Measurements from ENCODE around the gene FBXO30. TPM values are rescaled to one million over a fixed set of nuclear protein-coding genes. Genes with fewer than 3 reads are reported as not detected.

FBXO30 gene
- total and polyA plus RNA-seq, 9 of the 15 experiments (the other 6 are each of a cell fraction or from before 2014, with no cell fraction given), result 3.6 to 12.8 (median 7.1) TPM

DNA sequence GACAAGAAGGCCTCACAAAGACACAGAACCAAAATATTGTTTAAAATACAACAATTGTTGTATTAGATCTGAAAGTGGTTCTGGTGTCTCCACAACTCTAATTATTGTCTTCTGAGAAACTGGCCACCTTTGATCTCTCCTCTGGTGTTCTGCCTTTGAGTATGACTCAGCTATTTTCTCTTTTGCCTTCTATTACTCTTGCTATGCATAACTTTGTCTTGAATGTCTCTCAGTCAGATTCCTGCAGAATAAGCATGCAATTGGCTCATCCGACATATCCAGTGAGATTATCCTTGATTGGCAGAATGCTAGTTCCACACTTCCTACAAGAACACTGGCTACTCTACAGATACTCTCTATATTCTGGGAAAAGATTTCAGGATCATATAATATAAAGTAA, 65.0 kb downstream of the FBXO30 start (continued):
- TF ChIP-seq ZBTB1 (CRISPR knock-in tag; IDR thresholded peaks at IDR 0.05; ENCODE audit: borderline replicate concordance, low read depth), result no peak
- no peak for TF ChIP-seq TAF15 (IDR thresholded peaks at IDR 0.05; ENCODE audit: low read depth, low read length)
- TF ChIP-seq ZFPM2 (CRISPR knock-in tag; IDR thresholded peaks at IDR 0.05), result no peak
- TF ChIP-seq, protein P1, sequence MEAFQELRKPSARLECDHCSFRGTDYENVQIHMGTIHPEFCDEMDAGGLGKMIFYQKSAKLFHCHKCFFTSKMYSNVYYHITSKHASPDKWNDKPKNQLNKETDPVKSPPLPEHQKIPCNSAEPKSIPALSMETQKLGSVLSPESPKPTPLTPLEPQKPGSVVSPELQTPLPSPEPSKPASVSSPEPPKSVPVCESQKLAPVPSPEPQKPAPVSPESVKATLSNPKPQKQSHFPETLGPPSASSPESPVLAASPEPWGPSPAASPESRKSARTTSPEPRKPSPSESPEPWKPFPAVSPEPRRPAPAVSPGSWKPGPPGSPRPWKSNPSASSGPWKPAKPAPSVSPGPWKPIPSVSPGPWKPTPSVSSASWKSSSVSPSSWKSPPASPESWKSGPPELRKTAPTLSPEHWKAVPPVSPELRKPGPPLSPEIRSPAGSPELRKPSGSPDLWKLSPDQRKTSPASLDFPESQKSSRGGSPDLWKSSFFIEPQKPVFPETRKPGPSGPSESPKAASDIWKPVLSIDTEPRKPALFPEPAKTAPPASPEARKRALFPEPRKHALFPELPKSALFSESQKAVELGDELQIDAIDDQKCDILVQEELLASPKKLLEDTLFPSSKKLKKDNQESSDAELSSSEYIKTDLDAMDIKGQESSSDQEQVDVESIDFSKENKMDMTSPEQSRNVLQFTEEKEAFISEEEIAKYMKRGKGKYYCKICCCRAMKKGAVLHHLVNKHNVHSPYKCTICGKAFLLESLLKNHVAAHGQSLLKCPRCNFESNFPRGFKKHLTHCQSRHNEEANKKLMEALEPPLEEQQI (IDR thresholded peaks at IDR 0.05), result peak; percentile 78
- TF ChIP-seq ZNF316 (IDR thresholded peaks at IDR 0.05), result peak; percentile 99
- TF ChIP-seq KLF10 (CRISPR knock-in tag; IDR thresholded peaks at IDR 0.05), result no peak
- TF ChIP-seq ESRRB (CRISPR knock-in tag; IDR thresholded peaks at IDR 0.05; ENCODE audit: borderline replicate concordance), result no peak
- no peak for TF ChIP-seq DIDO1 (tag; IDR thresholded peaks at IDR 0.05; ENCODE audit: low read depth)
- TF ChIP-seq POLR2B (IDR thresholded peaks at IDR 0.05; ENCODE audit: low read depth, partially characterized antibody), result no peak
- no peak for TF ChIP-seq KDM5B (IDR thresholded peaks at IDR 0.05; ENCODE audit: insufficient replicate concordance, low read depth, low read length)
- TF ChIP-seq, protein P2, sequence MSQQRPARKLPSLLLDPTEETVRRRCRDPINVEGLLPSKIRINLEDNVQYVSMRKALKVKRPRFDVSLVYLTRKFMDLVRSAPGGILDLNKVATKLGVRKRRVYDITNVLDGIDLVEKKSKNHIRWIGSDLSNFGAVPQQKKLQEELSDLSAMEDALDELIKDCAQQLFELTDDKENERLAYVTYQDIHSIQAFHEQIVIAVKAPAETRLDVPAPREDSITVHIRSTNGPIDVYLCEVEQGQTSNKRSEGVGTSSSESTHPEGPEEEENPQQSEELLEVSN (IDR thresholded peaks at IDR 0.05; ENCODE audit: borderline replicate concordance in 1 of 2, extremely low read depth in 1 of 2, insufficient read depth in 1 of 2, insufficient read length in 1 of 2, low read depth in 1 of 2, low read length in 1 of 2, poor library complexity in 1 of 2, severe bottlenecking in 1 of 2), result no peak
- no peak for TF ChIP-seq ETV5 (CRISPR knock-in tag; IDR thresholded peaks at IDR 0.05; ENCODE audit: low read depth)
- TF ChIP-seq, protein P3, sequence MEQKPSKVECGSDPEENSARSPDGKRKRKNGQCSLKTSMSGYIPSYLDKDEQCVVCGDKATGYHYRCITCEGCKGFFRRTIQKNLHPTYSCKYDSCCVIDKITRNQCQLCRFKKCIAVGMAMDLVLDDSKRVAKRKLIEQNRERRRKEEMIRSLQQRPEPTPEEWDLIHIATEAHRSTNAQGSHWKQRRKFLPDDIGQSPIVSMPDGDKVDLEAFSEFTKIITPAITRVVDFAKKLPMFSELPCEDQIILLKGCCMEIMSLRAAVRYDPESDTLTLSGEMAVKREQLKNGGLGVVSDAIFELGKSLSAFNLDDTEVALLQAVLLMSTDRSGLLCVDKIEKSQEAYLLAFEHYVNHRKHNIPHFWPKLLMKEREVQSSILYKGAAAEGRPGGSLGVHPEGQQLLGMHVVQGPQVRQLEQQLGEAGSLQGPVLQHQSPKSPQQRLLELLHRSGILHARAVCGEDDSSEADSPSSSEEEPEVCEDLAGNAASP (IDR thresholded peaks at IDR 0.05), result no peak
- TF ChIP-seq, protein P4, sequence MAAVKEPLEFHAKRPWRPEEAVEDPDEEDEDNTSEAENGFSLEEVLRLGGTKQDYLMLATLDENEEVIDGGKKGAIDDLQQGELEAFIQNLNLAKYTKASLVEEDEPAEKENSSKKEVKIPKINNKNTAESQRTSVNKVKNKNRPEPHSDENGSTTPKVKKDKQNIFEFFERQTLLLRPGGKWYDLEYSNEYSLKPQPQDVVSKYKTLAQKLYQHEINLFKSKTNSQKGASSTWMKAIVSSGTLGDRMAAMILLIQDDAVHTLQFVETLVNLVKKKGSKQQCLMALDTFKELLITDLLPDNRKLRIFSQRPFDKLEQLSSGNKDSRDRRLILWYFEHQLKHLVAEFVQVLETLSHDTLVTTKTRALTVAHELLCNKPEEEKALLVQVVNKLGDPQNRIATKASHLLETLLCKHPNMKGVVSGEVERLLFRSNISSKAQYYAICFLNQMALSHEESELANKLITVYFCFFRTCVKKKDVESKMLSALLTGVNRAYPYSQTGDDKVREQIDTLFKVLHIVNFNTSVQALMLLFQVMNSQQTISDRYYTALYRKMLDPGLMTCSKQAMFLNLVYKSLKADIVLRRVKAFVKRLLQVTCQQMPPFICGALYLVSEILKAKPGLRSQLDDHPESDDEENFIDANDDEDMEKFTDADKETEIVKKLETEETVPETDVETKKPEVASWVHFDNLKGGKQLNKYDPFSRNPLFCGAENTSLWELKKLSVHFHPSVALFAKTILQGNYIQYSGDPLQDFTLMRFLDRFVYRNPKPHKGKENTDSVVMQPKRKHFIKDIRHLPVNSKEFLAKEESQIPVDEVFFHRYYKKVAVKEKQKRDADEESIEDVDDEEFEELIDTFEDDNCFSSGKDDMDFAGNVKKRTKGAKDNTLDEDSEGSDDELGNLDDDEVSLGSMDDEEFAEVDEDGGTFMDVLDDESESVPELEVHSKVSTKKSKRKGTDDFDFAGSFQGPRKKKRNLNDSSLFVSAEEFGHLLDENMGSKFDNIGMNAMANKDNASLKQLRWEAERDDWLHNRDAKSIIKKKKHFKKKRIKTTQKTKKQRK (IDR thresholded peaks at IDR 0.05; ENCODE audit: borderline replicate concordance, low read depth, low read length), result no peak
- no peak for TF ChIP-seq JUNB (CRISPR knock-in tag; conservative IDR thresholded peaks at IDR 0.05)
- TF ChIP-seq, protein P5, sequence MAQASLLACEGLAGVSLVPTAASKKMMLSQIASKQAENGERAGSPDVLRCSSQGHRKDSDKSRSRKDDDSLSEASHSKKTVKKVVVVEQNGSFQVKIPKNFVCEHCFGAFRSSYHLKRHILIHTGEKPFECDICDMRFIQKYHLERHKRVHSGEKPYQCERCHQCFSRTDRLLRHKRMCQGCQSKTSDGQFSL (CRISPR knock-in tag; IDR thresholded peaks at IDR 0.05), result no peak
- TF ChIP-seq, protein P5 (tag; IDR thresholded peaks at IDR 0.05), result no peak
- TF ChIP-seq WHSC1 (IDR thresholded peaks at IDR 0.05; ENCODE audit: low read length), result no peak

Data from K562 (cell line).